OCI-LY3 (cell line): Measurements from ENCODE around the gene DGLUCY.

Source experiments
- H2AFZ ChIP-seq: fragments of 200-600, 300-600 bp; shearing (Covaris generic); 2 replicates; pipeline ENCODE4 v1.6.0; 2014; ENCODE audit warnings: antibody characterized with exemption, low read depth, low read length
- H3K27ac ChIP-seq: fragments of 200-600, 300-600 bp; sonication (generic); 2 replicates; pipeline ENCODE4 v1.5.1; 2014; ENCODE audit warnings: mild to moderate bottlenecking, low read length, moderate library complexity, mixed read lengths
- H3K27me3 ChIP-seq: fragments of 200-600, 300-600 bp; sonication (generic); 2 replicates; pipeline ENCODE4 v1.6.1; 2014; ENCODE audit warnings: low read depth, low read length, mixed read lengths
- H3K36me3 ChIP-seq: fragments of 200-600, 300-600 bp; sonication (generic); replicated peaks from 2 replicates; pipeline ENCODE3; 2014; ENCODE audit warnings: low read depth, low read length, mixed read lengths
- H3K4me1 ChIP-seq: fragments of 300-600, 200-600 bp; sonication (generic); 2 replicates; pipeline ENCODE4 v1.6.1; 2014; ENCODE audit warnings: low read length, mixed read lengths
- H3K4me2 ChIP-seq: fragments of 200-600, 300-600 bp; sonication (generic); 2 replicates; pipeline ENCODE4 v1.6.1; 2014; ENCODE audit warnings: low read length, mixed read lengths
- H3K4me3 ChIP-seq: fragments of 300-600, 200-600 bp; sonication (generic); 2 replicates; pipeline ENCODE4 v1.5.1; 2014; ENCODE audit warnings: antibody characterized with exemption, mild to moderate bottlenecking, low read length, moderate library complexity
- H3K79me2 ChIP-seq: fragments of 300-600, 200-600 bp; shearing (Covaris generic); 2 replicates; pipeline ENCODE4 v1.6.1; 2014; ENCODE audit warnings: mild to moderate bottlenecking, low read length, mixed read lengths
- H3K9ac ChIP-seq: fragments of 300-600, 200-600 bp; shearing (Covaris generic); 2 replicates; pipeline ENCODE4 v1.6.0; 2014; ENCODE audit warnings: mild to moderate bottlenecking, low read length, moderate library complexity
- H3K9me3 ChIP-seq: fragments of 200-600, 300-600 bp; shearing (Covaris generic); 2 replicates; pipeline ENCODE4 v1.6.1; 2014; ENCODE audit warnings: low read length, mixed read lengths; ENCODE audit not compliant: insufficient read depth
- H4K20me1 ChIP-seq: fragments of 200-600, 300-600 bp; sonication (generic); 2 replicates; pipeline ENCODE4 v1.6.1; 2016; ENCODE audit warnings: low read length, mixed read lengths; ENCODE audit not compliant: insufficient read depth
- EZH2phosphoT487 ChIP-seq: fragments of 200-600 bp; shearing (Covaris generic); IDR thresholded peaks from 2 replicates; pipeline ENCODE4 v1.6.1; 2018; ENCODE audit warnings: antibody characterized with exemption, mixed run types, low read depth
- TF ChIP-seq, protein P1 (sequence below): fragments of 200-600, 300-600 bp; sonication (generic); IDR thresholded peaks from 2 replicates; pipeline ENCODE4 v1.5.1; 2014; ENCODE audit warnings: antibody characterized with exemption, low read length, low read depth

DGLUCY gene

DNA sequence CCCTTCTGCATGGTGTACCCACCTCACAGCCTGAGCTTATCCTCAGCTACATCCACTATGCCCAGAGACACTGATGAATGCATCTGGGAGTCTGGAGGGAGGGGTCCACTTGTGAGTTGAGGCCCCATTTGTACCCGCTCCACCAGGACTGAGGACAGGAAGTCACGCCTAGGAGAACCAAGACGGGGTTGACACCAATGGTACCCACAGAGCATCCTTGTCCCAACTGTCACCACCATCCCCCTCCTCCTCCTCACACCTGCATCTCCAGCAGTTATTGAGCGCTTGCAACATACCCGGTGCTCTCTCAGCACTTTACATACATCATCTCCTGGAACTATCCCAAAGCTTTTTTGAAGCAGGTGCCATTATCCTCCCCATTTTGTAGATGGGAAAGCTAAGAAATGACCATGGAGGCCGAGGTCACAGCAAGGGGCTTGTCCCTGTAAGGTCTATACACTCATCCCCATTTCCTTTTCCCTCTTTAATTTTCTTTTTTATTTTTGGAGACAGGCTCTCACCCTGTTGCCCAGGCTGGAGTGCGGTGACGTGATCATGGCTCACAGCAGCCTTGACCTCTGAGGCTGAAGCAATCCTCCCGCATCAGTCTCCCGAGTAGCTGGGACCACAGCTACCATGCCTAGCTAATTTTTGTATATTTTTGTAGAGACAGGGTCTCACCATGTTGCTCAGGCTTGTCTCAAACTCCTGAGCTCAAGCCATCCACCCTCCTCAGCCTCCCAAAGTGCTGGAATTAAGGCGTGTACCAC is 31.7 kb downstream of the DGLUCY start:
- no peaks in the 10 kb centered on the region for H3K9me3 ChIP-seq
- no peaks in the 10 kb centered on the region for H4K20me1 ChIP-seq
- peaks cover 36% of the 10 kb centered on the region for H3K36me3 ChIP-seq
- H2AFZ ChIP-seq = no peak overlapping the region
- H3K79me2 ChIP-seq = 0 out of 2 replicates have a peak, but pooled peaks cover 9% of the 10 kb centered on the region
- TF ChIP-seq, protein P1, sequence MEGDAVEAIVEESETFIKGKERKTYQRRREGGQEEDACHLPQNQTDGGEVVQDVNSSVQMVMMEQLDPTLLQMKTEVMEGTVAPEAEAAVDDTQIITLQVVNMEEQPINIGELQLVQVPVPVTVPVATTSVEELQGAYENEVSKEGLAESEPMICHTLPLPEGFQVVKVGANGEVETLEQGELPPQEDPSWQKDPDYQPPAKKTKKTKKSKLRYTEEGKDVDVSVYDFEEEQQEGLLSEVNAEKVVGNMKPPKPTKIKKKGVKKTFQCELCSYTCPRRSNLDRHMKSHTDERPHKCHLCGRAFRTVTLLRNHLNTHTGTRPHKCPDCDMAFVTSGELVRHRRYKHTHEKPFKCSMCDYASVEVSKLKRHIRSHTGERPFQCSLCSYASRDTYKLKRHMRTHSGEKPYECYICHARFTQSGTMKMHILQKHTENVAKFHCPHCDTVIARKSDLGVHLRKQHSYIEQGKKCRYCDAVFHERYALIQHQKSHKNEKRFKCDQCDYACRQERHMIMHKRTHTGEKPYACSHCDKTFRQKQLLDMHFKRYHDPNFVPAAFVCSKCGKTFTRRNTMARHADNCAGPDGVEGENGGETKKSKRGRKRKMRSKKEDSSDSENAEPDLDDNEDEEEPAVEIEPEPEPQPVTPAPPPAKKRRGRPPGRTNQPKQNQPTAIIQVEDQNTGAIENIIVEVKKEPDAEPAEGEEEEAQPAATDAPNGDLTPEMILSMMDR = no peak
- TF ChIP-seq EZH2phosphoT487 = no peak
- H3K9ac ChIP-seq = no peak overlapping the region
- no peak overlapping the region for H3K27ac ChIP-seq
- H3K4me3 ChIP-seq = no peak overlapping the region
- H3K4me2 ChIP-seq = no peak overlapping the region
- H3K27me3 ChIP-seq = no peaks in the 10 kb centered on the region
- peaks cover 34% of the 10 kb centered on the region for H3K4me1 ChIP-seq

DNA sequence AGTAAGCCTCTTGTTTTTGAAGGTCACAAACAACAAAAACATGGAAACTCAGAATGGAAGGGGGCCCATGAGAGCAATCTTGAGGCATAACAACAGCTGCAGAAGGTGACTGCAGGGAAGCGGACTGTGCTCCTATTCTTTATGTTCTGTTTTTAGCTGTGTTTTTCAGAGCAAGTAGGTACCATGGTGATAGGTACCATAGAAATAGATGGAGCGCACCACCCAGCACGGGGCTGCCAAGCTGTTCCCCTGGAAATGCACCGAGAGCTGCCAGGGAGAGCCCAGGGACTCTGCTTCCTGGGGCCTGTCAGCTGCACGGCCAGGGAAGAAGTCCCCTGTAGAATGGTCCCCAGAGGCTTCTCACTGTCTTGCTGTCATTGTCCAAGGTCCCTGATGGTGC is 32.8 kb downstream of the DGLUCY start:
- peaks cover 23% of the 10 kb centered on the region for H3K4me1 ChIP-seq
- TF ChIP-seq EZH2phosphoT487 = no peak
- TF ChIP-seq, protein P1 = no peak

DNA sequence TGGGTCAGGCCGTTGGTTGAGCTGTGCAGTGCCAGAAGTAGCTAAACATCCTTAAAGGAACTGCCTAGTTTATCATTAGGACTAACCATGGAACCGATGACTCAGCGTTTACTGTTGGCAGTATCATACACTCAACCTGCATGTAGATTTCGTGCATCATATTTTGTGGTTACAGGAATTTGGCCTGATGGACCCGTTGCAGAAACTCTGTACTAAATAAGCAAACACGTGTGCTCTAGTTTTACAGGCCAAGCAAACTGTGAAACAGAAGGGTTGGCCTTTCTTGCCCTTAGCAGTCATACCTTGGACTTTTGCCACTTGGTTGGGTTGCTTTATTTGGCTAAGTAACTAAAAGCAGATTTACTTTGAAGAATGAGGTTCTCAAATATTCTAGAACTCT is 35.6 kb downstream of the DGLUCY start:
- Histone ChIP-seq H3K79me2 (no peaks in the 10 kb centered on the region), H3K27ac (no peak overlapping the region), H3K36me3 (peaks cover 27% of the 10 kb centered on the region), H3K9me3 (no peaks in the 10 kb centered on the region), H3K4me1 (no peaks in the 10 kb centered on the region), H3K9ac (no peak overlapping the region), H3K4me3 (no peak overlapping the region), H3K27me3 (no peaks in the 10 kb centered on the region), H2AFZ (no peak overlapping the region), H3K4me2 (no peak overlapping the region), H4K20me1 (no peaks in the 10 kb centered on the region)
- TF ChIP-seq EZH2phosphoT487 = no peak
- TF ChIP-seq, protein P1 = no peak

More for the DNA sequence above, 32.8 kb downstream of the DGLUCY start:
- no peak overlapping the region for H3K9ac ChIP-seq
- no peaks in the 10 kb centered on the region for H3K9me3 ChIP-seq
- H3K27me3 ChIP-seq = no peaks in the 10 kb centered on the region
- no peak overlapping the region for H3K4me3 ChIP-seq
- no peak overlapping the region for H3K4me2 ChIP-seq
- H3K27ac ChIP-seq = no peak overlapping the region
- no peaks in the 10 kb centered on the region for H4K20me1 ChIP-seq
- H3K79me2 ChIP-seq = 0 out of 2 replicates have a peak, but pooled peaks cover 4% of the 10 kb centered on the region
- H2AFZ ChIP-seq = no peak overlapping the region
- peaks cover 37% of the 10 kb centered on the region for H3K36me3 ChIP-seq

DNA sequence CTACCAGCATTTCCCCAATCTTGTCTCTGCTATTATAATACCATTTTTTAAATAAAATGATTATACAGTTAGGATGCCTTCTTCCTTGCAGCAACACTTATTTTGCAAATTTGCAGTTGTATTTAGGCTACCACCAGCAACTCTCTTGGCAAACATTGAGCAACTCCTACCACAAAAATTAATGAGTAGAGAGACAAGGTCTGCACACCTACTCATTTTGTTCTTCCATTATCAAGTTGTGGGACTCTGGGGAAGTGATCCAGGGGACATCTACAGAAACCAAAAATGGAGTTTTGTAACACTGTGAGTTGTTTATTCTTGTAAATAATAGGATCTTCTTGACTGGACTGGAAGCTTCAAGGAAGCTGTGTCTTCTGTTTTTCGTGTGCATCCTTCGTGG is 38.6 kb downstream of the DGLUCY start:
- H2AFZ ChIP-seq = no peak overlapping the region
- H3K79me2 ChIP-seq = no peaks in the 10 kb centered on the region
- H4K20me1 ChIP-seq = no peaks in the 10 kb centered on the region
- no peaks in the 10 kb centered on the region for H3K9me3 ChIP-seq
- no peak overlapping the region for H3K27ac ChIP-seq
- no peaks in the 10 kb centered on the region for H3K4me1 ChIP-seq
- H3K36me3 ChIP-seq = peaks cover 10% of the 10 kb centered on the region
- H3K4me3 ChIP-seq = no peak overlapping the region
- TF ChIP-seq, protein P1 = no peak
- no peak for TF ChIP-seq EZH2phosphoT487
- no peak overlapping the region for H3K4me2 ChIP-seq
- H3K9ac ChIP-seq = no peak overlapping the region
- H3K27me3 ChIP-seq = no peaks in the 10 kb centered on the region
